Measurements from ENCODE around the gene OR13C2.

OR13C2 gene

GRCh38 chr9:104577263-104577662, 28.2 kb downstream of the OR13C2 start:
- no peaks in the 10 kb centered on the region for H3F3A ChIP-seq (ENCODE audit: low read depth)
- H3K27me3 ChIP-seq (ENCODE audit: insufficient read depth, low read length, poor library complexity, severe bottlenecking): no peaks in the 10 kb centered on the region
- no peaks in the 10 kb centered on the region for H4K20me1 ChIP-seq (ENCODE audit: insufficient read depth, low read length, poor library complexity, severe bottlenecking)
- H3K4me3 ChIP-seq (ENCODE audit: low read length, poor library complexity, severe bottlenecking): no peak overlapping the region
- H3K9me3 ChIP-seq (ENCODE audit: insufficient read depth, low read depth, low read length): no peaks in the 10 kb centered on the region
- H3K9me2 ChIP-seq (replicated peaks; ENCODE audit: low read depth, low read length): no peaks in the 10 kb centered on the region
- no peak for TF ChIP-seq EZH2phosphoT487 (IDR thresholded peaks at IDR 0.05; ENCODE audit: borderline replicate concordance)
- TF ChIP-seq, protein P1, sequence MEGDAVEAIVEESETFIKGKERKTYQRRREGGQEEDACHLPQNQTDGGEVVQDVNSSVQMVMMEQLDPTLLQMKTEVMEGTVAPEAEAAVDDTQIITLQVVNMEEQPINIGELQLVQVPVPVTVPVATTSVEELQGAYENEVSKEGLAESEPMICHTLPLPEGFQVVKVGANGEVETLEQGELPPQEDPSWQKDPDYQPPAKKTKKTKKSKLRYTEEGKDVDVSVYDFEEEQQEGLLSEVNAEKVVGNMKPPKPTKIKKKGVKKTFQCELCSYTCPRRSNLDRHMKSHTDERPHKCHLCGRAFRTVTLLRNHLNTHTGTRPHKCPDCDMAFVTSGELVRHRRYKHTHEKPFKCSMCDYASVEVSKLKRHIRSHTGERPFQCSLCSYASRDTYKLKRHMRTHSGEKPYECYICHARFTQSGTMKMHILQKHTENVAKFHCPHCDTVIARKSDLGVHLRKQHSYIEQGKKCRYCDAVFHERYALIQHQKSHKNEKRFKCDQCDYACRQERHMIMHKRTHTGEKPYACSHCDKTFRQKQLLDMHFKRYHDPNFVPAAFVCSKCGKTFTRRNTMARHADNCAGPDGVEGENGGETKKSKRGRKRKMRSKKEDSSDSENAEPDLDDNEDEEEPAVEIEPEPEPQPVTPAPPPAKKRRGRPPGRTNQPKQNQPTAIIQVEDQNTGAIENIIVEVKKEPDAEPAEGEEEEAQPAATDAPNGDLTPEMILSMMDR (conservative IDR thresholded peaks at IDR 0.05; ENCODE audit: low read length): no peak
- H3K79me2 ChIP-seq (ENCODE audit: insufficient read depth, low read length): no peaks in the 10 kb centered on the region
- no peaks in the 10 kb centered on the region for H3K36me3 ChIP-seq (ENCODE audit: insufficient read depth, low read length)
- H3K4me2 ChIP-seq (ENCODE audit: low read depth, low read length, poor library complexity, severe bottlenecking): no peak overlapping the region
- no peak overlapping the region for H3K9ac ChIP-seq (ENCODE audit: low read depth, low read length, poor library complexity, severe bottlenecking)
- no peak overlapping the region for H2AFZ ChIP-seq (ENCODE audit: low read length)
- no peaks in the 10 kb centered on the region for H3K4me1 ChIP-seq (ENCODE audit: insufficient read depth, low read length, poor library complexity, severe bottlenecking)

GRCh38 chr9:104575456-104575855, 30.0 kb downstream of the OR13C2 start:
- H3K79me2 ChIP-seq (ENCODE audit: insufficient read depth, low read length): no peaks in the 10 kb centered on the region
- no peak overlapping the region for H3K9ac ChIP-seq (ENCODE audit: low read depth, low read length, poor library complexity, severe bottlenecking)
- H4K20me1 ChIP-seq (ENCODE audit: insufficient read depth, low read length, poor library complexity, severe bottlenecking): no peaks in the 10 kb centered on the region
- H3K4me3 ChIP-seq (ENCODE audit: low read length, poor library complexity, severe bottlenecking): no peak overlapping the region
- H3K9me3 ChIP-seq (ENCODE audit: insufficient read depth, low read depth, low read length): no peaks in the 10 kb centered on the region
- TF ChIP-seq EZH2phosphoT487 (IDR thresholded peaks at IDR 0.05; ENCODE audit: borderline replicate concordance): no peak
- TF ChIP-seq, protein P1 (conservative IDR thresholded peaks at IDR 0.05; ENCODE audit: low read length): no peak
- H3K9me2 ChIP-seq (replicated peaks; ENCODE audit: low read depth, low read length): 0 out of 2 replicates have a peak, but pooled peaks cover 3% of the 10 kb centered on the region
- no peaks in the 10 kb centered on the region for H3K4me1 ChIP-seq (ENCODE audit: insufficient read depth, low read length, poor library complexity, severe bottlenecking)
- H3K4me2 ChIP-seq (ENCODE audit: low read depth, low read length, poor library complexity, severe bottlenecking): no peak overlapping the region
- H3K36me3 ChIP-seq (ENCODE audit: insufficient read depth, low read length): no peaks in the 10 kb centered on the region
- H2AFZ ChIP-seq (ENCODE audit: low read length): no peak overlapping the region
- H3K27me3 ChIP-seq (ENCODE audit: insufficient read depth, low read length, poor library complexity, severe bottlenecking): no peaks in the 10 kb centered on the region
- no peaks in the 10 kb centered on the region for H3F3A ChIP-seq (ENCODE audit: low read depth)

DNA sequence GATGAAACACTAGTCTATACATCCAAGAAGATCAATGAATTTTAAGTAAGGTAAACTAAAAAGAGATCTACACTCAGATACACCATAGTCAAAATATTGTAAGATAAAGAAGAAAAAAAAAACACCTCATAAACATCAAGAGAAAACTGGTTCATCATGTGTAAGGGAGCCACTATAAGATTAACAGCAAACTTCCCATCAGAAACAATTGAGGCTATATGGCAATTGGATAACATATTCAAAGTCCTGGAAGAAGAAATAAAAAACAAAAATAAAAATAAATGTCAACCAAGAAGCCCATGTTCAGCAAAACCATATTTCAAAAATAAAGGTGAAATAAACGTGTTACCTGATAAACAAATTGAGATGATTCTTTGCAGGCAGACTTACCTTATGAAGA, 32.8 kb downstream of the OR13C2 start:
- no peak overlapping the region for H3K4me2 ChIP-seq (ENCODE audit: low read depth, low read length, poor library complexity, severe bottlenecking)
- no peak overlapping the region for H2AFZ ChIP-seq (ENCODE audit: low read length)
- H3K9me3 ChIP-seq (ENCODE audit: insufficient read depth, low read depth, low read length): no peaks in the 10 kb centered on the region
- H3K36me3 ChIP-seq (ENCODE audit: insufficient read depth, low read length): no peaks in the 10 kb centered on the region
- no peak overlapping the region for H3K4me3 ChIP-seq (ENCODE audit: low read length, poor library complexity, severe bottlenecking)
- H3F3A ChIP-seq (ENCODE audit: low read depth): no peaks in the 10 kb centered on the region
- no peaks in the 10 kb centered on the region for H3K79me2 ChIP-seq (ENCODE audit: insufficient read depth, low read length)
- TF ChIP-seq, protein P1 (conservative IDR thresholded peaks at IDR 0.05; ENCODE audit: low read length): no peak
- no peak for TF ChIP-seq EZH2phosphoT487 (IDR thresholded peaks at IDR 0.05; ENCODE audit: borderline replicate concordance)
- no peak overlapping the region for H3K9ac ChIP-seq (ENCODE audit: low read depth, low read length, poor library complexity, severe bottlenecking)
- H3K27me3 ChIP-seq (ENCODE audit: insufficient read depth, low read length, poor library complexity, severe bottlenecking): no peaks in the 10 kb centered on the region
- 0 out of 2 replicates have a peak, but pooled peaks cover 3% of the 10 kb centered on the region for H3K9me2 ChIP-seq (replicated peaks; ENCODE audit: low read depth, low read length)
- no peaks in the 10 kb centered on the region for H4K20me1 ChIP-seq (ENCODE audit: insufficient read depth, low read length, poor library complexity, severe bottlenecking)
- H3K4me1 ChIP-seq (ENCODE audit: insufficient read depth, low read length, poor library complexity, severe bottlenecking): no peaks in the 10 kb centered on the region

Data from Loucy (cell line).